Keratinocyte (primary cell): ENCODE data around the gene CTPS2. TPM values are rescaled to one million over a fixed set of nuclear protein-coding genes. Genes with fewer than 3 reads are reported as not detected.

Experiments used
- DNase-seq: peaks from one replicate; pipeline ENCODE4 v3.0.0-alpha.2; 2011; ENCODE audit warnings: low read depth, missing footprints, low spot score
- FAIRE-seq: peaks from 2 replicates; lab custom pipeline; 2011; peaks lifted over from hg19 to GRCh38; lab: Jason Lieb, UNC
- H2AFZ ChIP-seq: 2 replicates; pipeline ENCODE4 v1.6.0; 2012; ENCODE audit warnings: low read length, control low read depth, inconsistent platforms; ENCODE audit not compliant: control insufficient read depth
- H3K27ac ChIP-seq: 2 replicates; pipeline ENCODE4 v1.5.1; 2011; ENCODE audit warnings: low read length; ENCODE audit not compliant: control insufficient read depth, insufficient read depth
- H3K27me3 ChIP-seq: 3 replicates; pipeline ENCODE4 v1.6.0; 2011; ENCODE audit warnings: low read length; ENCODE audit not compliant: control insufficient read depth, insufficient read depth; ENCODE audit errors: extremely low read depth
- H3K36me3 ChIP-seq, 2 experiments: 2 replicates in 1 of 2; 3 replicates in 1 of 2; pipeline ENCODE4 v1.5.1; 2011; ENCODE audit warnings: low read length in 2 of 2, mild to moderate bottlenecking in 1 of 2; ENCODE audit not compliant: control insufficient read depth in 2 of 2, insufficient read depth in 2 of 2; ENCODE audit errors: extremely low read depth in 1 of 2
- H3K4me1 ChIP-seq: 3 replicates; pipeline ENCODE4 v1.5.1; 2011; ENCODE audit warnings: low read length; ENCODE audit not compliant: control insufficient read depth, insufficient read depth; ENCODE audit errors: extremely low read depth
- H3K4me2 ChIP-seq: 3 replicates; pipeline ENCODE4 v1.6.0; 2011; ENCODE audit warnings: low read depth, low read length; ENCODE audit not compliant: control insufficient read depth, insufficient read depth; ENCODE audit errors: extremely low read depth
- H3K4me3 ChIP-seq, 3 experiments: fragments of 200-600 bp in 1 of 3; sonication (generic) in 1 of 3; 2 replicates in 2 of 3; 3 replicates in 1 of 3; pipeline ENCODE4 v1.5.1; 2011 to 2016; ENCODE audit warnings: low read length in 3 of 3, mild to moderate bottlenecking in 3 of 3, control low read depth in 2 of 3, inconsistent platforms in 1 of 3, low read depth in 1 of 3, mixed read lengths in 1 of 3, mixed run types in 1 of 3, moderate library complexity in 1 of 3; ENCODE audit not compliant: control insufficient read depth in 2 of 3, insufficient read depth in 2 of 3; ENCODE audit errors: extremely low read depth in 1 of 3
- H3K79me2 ChIP-seq: 2 replicates; pipeline ENCODE4 v1.6.0; 2012; ENCODE audit warnings: low read length; ENCODE audit not compliant: control insufficient read depth, insufficient read depth
- H3K9ac ChIP-seq: 3 replicates; pipeline ENCODE4 v1.6.0; 2011; ENCODE audit warnings: low read length; ENCODE audit not compliant: control insufficient read depth, insufficient read depth; ENCODE audit errors: extremely low read depth
- H3K9me1 ChIP-seq: 3 replicates; pipeline ENCODE4 v1.6.0; 2011; ENCODE audit warnings: low read length; ENCODE audit not compliant: control insufficient read depth, insufficient read depth; ENCODE audit errors: extremely low read depth
- H3K9me3 ChIP-seq: 2 replicates; pipeline ENCODE4 v1.5.1; 2012; ENCODE audit warnings: low read depth, low read length; ENCODE audit not compliant: control insufficient read depth
- H4K20me1 ChIP-seq: 3 replicates; pipeline ENCODE4 v1.6.0; 2011; ENCODE audit warnings: low read length; ENCODE audit not compliant: control insufficient read depth, insufficient read depth; ENCODE audit errors: extremely low read depth
- EZH2 ChIP-seq: IDR thresholded peaks from one replicate; pipeline ENCODE4 v1.6.1; 2012; ENCODE audit warnings: inconsistent platforms, mild to moderate bottlenecking, low read length, moderate library complexity
- dilution Hi-C: fragments of 300-500 bp; cut with MboI; formaldehyde crosslinking; loops from one replicate; pipeline ENCODE4 v1.7.0; 2020; ENCODE audit warnings: low sequenced_read_pairs; ENCODE audit not compliant: extremely low pct_ligation_motif_present
- polyA plus RNA-seq, 5 experiments: library from polyadenylated mRNA; depleted of rRNA in 3 of 5; stranded (reverse) in 3 of 5; stranded (forward) in 1 of 5; unstranded in 1 of 5; fragments of >200 nt; gene quantifications; 1 replicate in 1 of 5; 2 replicates in 3 of 5; 3 replicates in 1 of 5; pipeline versions ENCODE4 v1.2.1 to v1.2.3, GENCODE V29; 2011 to 2012; ENCODE audit warnings: missing spikeins in 2 of 5, low read depth in 1 of 5, low replicate concordance in 1 of 5
- TF ChIP-seq, protein P1 (sequence below), 3 experiments: IDR thresholded peaks in 1 of 3; conservative IDR thresholded peaks in 1 of 3; optimal IDR thresholded peaks in 1 of 3; 2 replicates in 2 of 3; 3 replicates in 1 of 3; pipeline versions ENCODE3 to v1.5.1; 2011; ENCODE audit warnings: low read length in 3 of 3, mild to moderate bottlenecking in 3 of 3, moderate library complexity in 2 of 3, control low read depth in 1 of 3, inconsistent platforms in 1 of 3; ENCODE audit not compliant: insufficient read depth in 2 of 3; ENCODE audit errors: extremely low read depth in 1 of 3

CTPS2 gene
- polyA plus RNA-seq, 1 donor (not counting 4 experiments of a cell fraction or from before 2014, with no cell fraction given), result 12.3 TPM

DNA sequence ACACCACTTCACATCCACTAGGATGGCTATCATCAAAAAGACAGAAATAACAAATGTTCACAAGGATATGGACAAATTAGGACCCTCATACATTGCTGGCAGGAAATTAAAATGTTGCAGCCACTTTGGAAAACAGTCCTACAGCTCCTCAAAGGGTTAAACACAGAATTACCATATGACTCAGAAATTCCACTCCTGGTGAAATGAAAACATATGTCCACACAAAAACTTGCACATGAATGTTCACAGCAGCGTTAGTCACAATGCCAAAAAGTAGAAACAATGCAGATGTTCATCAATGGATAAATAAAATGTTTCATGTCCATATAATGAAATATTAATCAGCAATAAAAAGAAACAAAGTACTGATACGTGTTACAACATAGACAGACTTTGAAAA is 47.4 kb downstream of the CTPS2 start:
- Histone ChIP-seq H3K9me3 (no peaks in the 10 kb centered on the region), H3K4me3 (no peak overlapping the region), H3K4me2 (no peak overlapping the region), H3K4me1 (no peaks in the 10 kb centered on the region), H4K20me1 (no peaks in the 10 kb centered on the region), H3K9me1 (no peaks in the 10 kb centered on the region), H3K79me2 (no peaks in the 10 kb centered on the region), H3K9ac (no peak overlapping the region), H2AFZ (no peak overlapping the region), H3K27ac (no peak overlapping the region), H3K36me3 (peaks cover 0 to 8% of the 10 kb centered on the region in 2 experiments), H3K27me3 (no peaks in the 10 kb centered on the region)
- FAIRE-seq (no peak), DNase-seq (no peak)
- TF ChIP-seq, protein P1, sequence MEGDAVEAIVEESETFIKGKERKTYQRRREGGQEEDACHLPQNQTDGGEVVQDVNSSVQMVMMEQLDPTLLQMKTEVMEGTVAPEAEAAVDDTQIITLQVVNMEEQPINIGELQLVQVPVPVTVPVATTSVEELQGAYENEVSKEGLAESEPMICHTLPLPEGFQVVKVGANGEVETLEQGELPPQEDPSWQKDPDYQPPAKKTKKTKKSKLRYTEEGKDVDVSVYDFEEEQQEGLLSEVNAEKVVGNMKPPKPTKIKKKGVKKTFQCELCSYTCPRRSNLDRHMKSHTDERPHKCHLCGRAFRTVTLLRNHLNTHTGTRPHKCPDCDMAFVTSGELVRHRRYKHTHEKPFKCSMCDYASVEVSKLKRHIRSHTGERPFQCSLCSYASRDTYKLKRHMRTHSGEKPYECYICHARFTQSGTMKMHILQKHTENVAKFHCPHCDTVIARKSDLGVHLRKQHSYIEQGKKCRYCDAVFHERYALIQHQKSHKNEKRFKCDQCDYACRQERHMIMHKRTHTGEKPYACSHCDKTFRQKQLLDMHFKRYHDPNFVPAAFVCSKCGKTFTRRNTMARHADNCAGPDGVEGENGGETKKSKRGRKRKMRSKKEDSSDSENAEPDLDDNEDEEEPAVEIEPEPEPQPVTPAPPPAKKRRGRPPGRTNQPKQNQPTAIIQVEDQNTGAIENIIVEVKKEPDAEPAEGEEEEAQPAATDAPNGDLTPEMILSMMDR (optimal IDR thresholded peaks at IDR 0.05 in 1 of 3, IDR thresholded peaks at IDR 0.05 in 1 of 3, conservative IDR thresholded peaks at IDR 0.05 in 1 of 3; ENCODE audit: extremely low read depth in 1 of 3, insufficient read depth in 2 of 3, low read length in 3 of 3), result no peak
- TF ChIP-seq EZH2, result no peak
- dilution Hi-C loops, result loop anchor here (25.0 kb wide), 1 partner anchor 228 kb away; no protein-coding TSS in a partner anchor

GRCh38 chrX:16664626-16665025 is 47.8 kb downstream of the CTPS2 start:
- Histone ChIP-seq H3K4me2 (no peak overlapping the region), H2AFZ (no peak overlapping the region), H3K79me2 (no peaks in the 10 kb centered on the region), H3K27ac (no peak overlapping the region), H3K9me1 (no peaks in the 10 kb centered on the region), H3K27me3 (no peaks in the 10 kb centered on the region), H3K4me1 (no peaks in the 10 kb centered on the region), H4K20me1 (no peaks in the 10 kb centered on the region), H3K9me3 (no peaks in the 10 kb centered on the region), H3K4me3 (no peak overlapping the region), H3K36me3 (peaks cover 0 to 7% of the 10 kb centered on the region in 2 experiments), H3K9ac (no peak overlapping the region)
- DNase-seq (no peak), FAIRE-seq (no peak)
- TF ChIP-seq, protein P1 (optimal IDR thresholded peaks at IDR 0.05 in 1 of 3, IDR thresholded peaks at IDR 0.05 in 1 of 3, conservative IDR thresholded peaks at IDR 0.05 in 1 of 3; ENCODE audit: extremely low read depth in 1 of 3, insufficient read depth in 2 of 3, low read length in 3 of 3), result peak in 1 of 3 experiments; percentile 42
- no peak for TF ChIP-seq EZH2
- dilution Hi-C loops, result loop anchor here (25.0 kb wide), 1 partner anchor 227 kb away; no protein-coding TSS in a partner anchor
